ENCODE results near the gene OR10A6. TPM values are rescaled to one million over a fixed set of nuclear protein-coding genes. Genes with fewer than 3 reads are reported as not detected.

Gene OR10A6
- total RNA-seq, result not detected

GRCh38 chr11:7931168-7931567, at the start of gene OR10A6:
OR10A6 (minus strand) TSS chr11:7931268; CDS start chr11:7928662, 2,606 bp downstream.
- H3K27me3 Mint-ChIP-seq, result peaks cover 24% of the 10 kb centered on the region
- no peaks in the 10 kb centered on the region for H3K9me3 Mint-ChIP-seq
- ATAC-seq (no peak), DNase-seq (no peak)
- intact Hi-C loops (cut with micrococcal nuclease), result no loop called here
- no peaks in the 10 kb centered on the region for H3K4me1 Mint-ChIP-seq (ENCODE audit: low read depth)
- CTCF ChIA-PET, result no interaction called here
- POLR2A ChIA-PET, result no interaction called here
- no peaks in the 10 kb centered on the region for H3K36me3 Mint-ChIP-seq (ENCODE audit: low read depth)
- no peak within 1 kb of the TSS for H3K27ac Mint-ChIP-seq
- TF ChIP-seq CTCF (IDR thresholded peaks at IDR 0.05), result no peak
- H3K4me3 Mint-ChIP-seq, result no peak within 1 kb of the TSS

GRCh38 chr11:7977232-7977917, 46.3 kb upstream of the OR10A6 start:
- H3K9me3 Mint-ChIP-seq, result no peaks in the 10 kb centered on the region
- CTCF ChIA-PET, result interaction anchor here (0.6 to 3.5 kb wide), 6 partner anchors 9 to 93 kb away, joined by 3 to 17 read pairs (median 4); partner anchors contain the start of gene EIF3F
- ATAC-seq, result no peak
- no peak overlapping the region for H3K4me3 Mint-ChIP-seq
- no peaks in the 10 kb centered on the region for H3K4me1 Mint-ChIP-seq (ENCODE audit: low read depth)
- no peak for DNase-seq
- no peak overlapping the region for H3K27ac Mint-ChIP-seq
- TF ChIP-seq CTCF (IDR thresholded peaks at IDR 0.05), result no peak
- no peaks in the 10 kb centered on the region for H3K36me3 Mint-ChIP-seq (ENCODE audit: low read depth)
- intact Hi-C loops (cut with micrococcal nuclease), result no loop called here
- POLR2A ChIA-PET, result no interaction called here
- H3K27me3 Mint-ChIP-seq, result peaks cover 3% of the 10 kb centered on the region

- no peak for ATAC-seq
- Mint-ChIP-seq H3K36me3 (ENCODE audit: low read depth) (no peaks in the 10 kb centered on the region), H3K4me3 (no peak overlapping the region), H3K4me1 (ENCODE audit: low read depth) (no peaks in the 10 kb centered on the region), H3K9me3 (no peaks in the 10 kb centered on the region), H3K27ac (no peak overlapping the region), H3K27me3 (peaks cover 5% of the 10 kb centered on the region)
- CTCF ChIA-PET, result interaction anchor here (3.5 kb wide), 1 partner anchor 12 kb away, joined by 17 read pairs; the partner anchor contains the start of gene EIF3F
- POLR2A ChIA-PET, result no interaction called here
- no peak for TF ChIP-seq CTCF (IDR thresholded peaks at IDR 0.05)
- no peak for DNase-seq
- intact Hi-C loops (cut with micrococcal nuclease), result no loop called here
These were observed 43.6 kb upstream of the OR10A6 start for GRCh38 chr11:7974668-7975067.

GRCh38 chr11:7973011-7973410, 41.9 kb upstream of the OR10A6 start:
- no peak for TF ChIP-seq CTCF (IDR thresholded peaks at IDR 0.05)
- no peak overlapping the region for H3K4me3 Mint-ChIP-seq
- ATAC-seq (no peak), DNase-seq (no peak)
- no peaks in the 10 kb centered on the region for H3K4me1 Mint-ChIP-seq (ENCODE audit: low read depth)
- POLR2A ChIA-PET, result no interaction called here
- CTCF ChIA-PET, result interaction anchor here (0.9 kb wide), 1 partner anchor 13 kb away, joined by 3 read pairs; the partner anchor contains the start of gene EIF3F
- peaks cover 10% of the 10 kb centered on the region for H3K27me3 Mint-ChIP-seq
- H3K9me3 Mint-ChIP-seq, result no peaks in the 10 kb centered on the region
- no peak overlapping the region for H3K27ac Mint-ChIP-seq
- H3K36me3 Mint-ChIP-seq (ENCODE audit: low read depth), result no peaks in the 10 kb centered on the region
- intact Hi-C loops (cut with micrococcal nuclease), result no loop called here

GRCh38 chr11:7971846-7972245, 40.8 kb upstream of the OR10A6 start:
- Mint-ChIP-seq H3K9me3 (no peaks in the 10 kb centered on the region), H3K4me3 (no peak overlapping the region), H3K36me3 (ENCODE audit: low read depth) (no peaks in the 10 kb centered on the region), H3K27ac (no peak overlapping the region), H3K27me3 (peaks cover 12% of the 10 kb centered on the region), H3K4me1 (ENCODE audit: low read depth) (no peaks in the 10 kb centered on the region)
- CTCF ChIA-PET, result no interaction called here
- ATAC-seq (no peak), DNase-seq (no peak)
- intact Hi-C loops (cut with micrococcal nuclease), result no loop called here
- POLR2A ChIA-PET, result no interaction called here
- TF ChIP-seq CTCF (IDR thresholded peaks at IDR 0.05), result no peak
